ENCODE results near the gene CCNF.

GRCh38 chr16:2467528-2468232, 38.4 kb downstream of the CCNF start:
- TF ChIP-seq CTCF (IDR thresholded peaks at IDR 0.05; ENCODE audit: borderline replicate concordance, extremely low read depth, low read length, poor library complexity, severe bottlenecking) (no peak), EZH2 (IDR thresholded peaks at IDR 0.05; ENCODE audit: borderline replicate concordance, low read depth, low read length, severe bottlenecking) (no peak)

All from DND-41 (cell line).